Fibroblast of skin of left quadriceps (primary cell): ENCODE results near the gene PNN.

Experiments
- DNase-seq, 2 experiments: peaks; one replicate each; pipeline ENCODE4 v3.0.0-alpha.2; 2013; ENCODE audit warnings: low read depth in 2 of 2

PNN gene

DNA sequence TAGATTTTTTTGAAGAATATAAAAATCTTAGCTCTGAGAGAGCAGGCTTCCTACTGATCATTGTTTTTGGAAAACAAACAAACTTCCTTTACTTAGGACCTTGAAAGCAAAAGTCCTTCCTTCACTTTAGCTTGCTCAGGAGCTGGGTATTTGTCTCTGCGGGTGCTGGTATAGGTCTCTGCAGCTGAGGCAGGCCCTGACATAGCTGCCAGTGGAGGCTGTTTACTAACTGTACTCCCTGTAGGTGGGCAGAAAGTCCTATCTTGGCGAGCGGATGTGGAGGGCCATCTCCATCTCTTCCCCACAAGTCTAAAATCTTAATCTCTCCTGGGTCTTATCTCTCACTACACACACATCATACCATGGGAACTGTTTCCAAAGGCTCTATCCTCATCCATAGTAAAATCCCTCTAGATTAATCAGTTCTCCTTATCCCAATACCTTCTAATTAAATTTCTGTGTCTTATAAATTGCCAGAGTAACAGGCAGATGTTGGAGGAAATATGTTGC, 54.6 kb downstream of the PNN start:
- DNase-seq, result no peak

GRCh38 chr14:39230416-39231035, 55.5 kb downstream of the PNN start:
- DNase-seq, result no peak

DNA sequence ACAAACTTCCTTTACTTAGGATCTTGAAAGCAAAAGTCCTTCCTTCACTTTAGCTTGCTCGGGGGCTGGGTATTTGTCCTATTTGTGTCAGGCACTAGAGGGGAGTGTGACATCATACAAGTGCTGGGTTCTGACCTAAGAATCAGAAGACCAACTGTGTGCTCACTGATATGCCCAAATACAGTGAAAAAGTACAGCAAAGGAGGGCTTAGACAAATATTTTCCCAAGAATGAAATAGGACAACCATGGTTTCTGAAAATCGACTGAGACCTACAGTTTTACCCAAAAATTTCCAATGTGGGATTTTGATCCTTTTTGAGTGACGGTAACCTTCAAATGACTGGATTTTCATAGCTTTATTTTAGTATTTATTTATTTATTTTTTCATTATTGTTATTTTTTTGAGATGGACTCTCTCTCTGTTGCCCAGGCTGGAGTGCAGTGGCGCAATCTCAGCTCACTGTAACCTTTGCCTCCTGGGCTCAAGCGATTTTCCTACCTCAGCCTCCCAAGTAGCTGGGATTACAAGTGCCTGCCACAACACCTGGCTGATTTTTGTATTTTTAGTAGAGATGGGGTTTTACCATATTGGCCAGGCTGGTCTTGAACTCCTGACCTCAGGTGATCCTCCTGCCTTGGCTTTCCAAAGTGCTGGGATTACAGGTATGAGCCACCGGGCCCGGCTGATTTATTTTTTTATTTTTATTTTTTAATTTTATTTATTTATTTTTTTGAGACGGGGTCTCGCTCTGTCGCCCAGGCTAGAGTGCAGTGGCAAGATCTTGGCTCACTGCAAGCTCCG, 56.9 kb downstream of the PNN start:
- DNase-seq, result peak in 1 of 2 experiments; percentile 31
